Fibroblast of lung (primary cell): ENCODE measurements around the gene CLSTN2. TPM values are rescaled to one million over a fixed set of nuclear protein-coding genes. Genes with fewer than 3 reads are reported as not detected.

Source experiments
- DNase-seq, 2 donors: peaks; one replicate each; pipeline versions ENCODE4 v3.0.0 to v3.0.0-alpha.2; 2010; ENCODE audit warnings: low read depth in 2 of 2
- H2AFZ ChIP-seq: 2 replicates; pipeline ENCODE4 v1.5.1; 2012; ENCODE audit warnings: low read length, control low read depth, inconsistent platforms
- H3K27ac ChIP-seq: 2 replicates; pipeline ENCODE4 v1.5.1; 2011; ENCODE audit warnings: low read length, control low read depth; ENCODE audit not compliant: insufficient read depth
- H3K27me3 ChIP-seq: 2 replicates; pipeline ENCODE4 v1.5.1; 2011; ENCODE audit warnings: mild to moderate bottlenecking, low read length; ENCODE audit not compliant: control insufficient read depth, insufficient read depth
- H3K36me3 ChIP-seq: 2 replicates; pipeline ENCODE4 v1.5.1; 2011; ENCODE audit warnings: low read length; ENCODE audit not compliant: control insufficient read depth, insufficient read depth
- H3K4me1 ChIP-seq: 2 replicates; pipeline ENCODE4 v1.5.1; 2011; ENCODE audit warnings: low read length; ENCODE audit not compliant: control insufficient read depth, insufficient read depth; ENCODE audit errors: extremely low read depth
- H3K4me2 ChIP-seq: 2 replicates; pipeline ENCODE4 v1.5.1; 2011; ENCODE audit warnings: low read length, control low read depth; ENCODE audit not compliant: insufficient read depth; ENCODE audit errors: extremely low read depth
- H3K4me3 ChIP-seq, 4 experiments: fragments of 200-600 bp in 1 of 4; sonication (generic) in 1 of 4; replicated peaks in 1 of 4; 2 replicates each; pipeline ENCODE4 v1.5.1; 2011 to 2016; ENCODE audit warnings: low read length in 4 of 4, low read depth in 3 of 4, mild to moderate bottlenecking in 3 of 4, control low read depth in 2 of 4, inconsistent platforms in 1 of 4, mixed read lengths in 1 of 4; ENCODE audit not compliant: insufficient read depth in 1 of 4; ENCODE audit errors: control extremely low read depth in 1 of 4
- H3K79me2 ChIP-seq: 2 replicates; pipeline ENCODE4 v1.5.1; 2012; ENCODE audit warnings: mild to moderate bottlenecking, low read length, inconsistent platforms; ENCODE audit not compliant: control insufficient read depth, insufficient read depth
- H3K9ac ChIP-seq: 2 replicates; pipeline ENCODE4 v1.5.1; 2011; ENCODE audit warnings: mild to moderate bottlenecking, low read length, control low read depth; ENCODE audit not compliant: insufficient read depth
- H3K9me3 ChIP-seq: 2 replicates; pipeline ENCODE4 v1.5.1; 2012; ENCODE audit warnings: low read depth, low read length; ENCODE audit not compliant: control insufficient read depth, insufficient read depth
- H4K20me1 ChIP-seq: 2 replicates; pipeline ENCODE4 v1.5.1; 2011; ENCODE audit warnings: low read length; ENCODE audit not compliant: control insufficient read depth, insufficient read depth; ENCODE audit errors: extremely low read depth
- EZH2 ChIP-seq: IDR thresholded peaks from 2 replicates; pipeline ENCODE4 v1.5.1; 2012; ENCODE audit warnings: low read length, control low read depth, mild to moderate bottlenecking; ENCODE audit errors: missing control alignments
- polyA plus RNA-seq, 2 donors: library from polyadenylated mRNA; depleted of rRNA in 1 of 2; stranded (reverse) in 1 of 2; unstranded in 1 of 2; fragments of >200 nt; gene quantifications; 2 replicates each; pipeline ENCODE4 v1.2.1, GENCODE V29; 2011 to 2012; ENCODE audit warnings: missing spikeins in 1 of 2
- total RNA-seq: library from RNA; depleted of rRNA; stranded (reverse); fragments of >200 nt; gene quantifications from 2 replicates; pipeline ENCODE4 v1.2.1, GENCODE V29; 2014
- TF ChIP-seq, protein P1 (sequence below), 2 donors: IDR thresholded peaks in 1 of 2; conservative IDR thresholded peaks in 1 of 2; 1 replicate in 1 of 2; 2 replicates in 1 of 2; pipeline ENCODE4 v1.5.1; 2011 to 2012; ENCODE audit warnings: low read length in 2 of 2, control low read depth in 1 of 2, inconsistent platforms in 1 of 2, low read depth in 1 of 2, mild to moderate bottlenecking in 1 of 2

CLSTN2 gene
- total and polyA plus RNA-seq, 2 donors (not counting 1 experiment from before 2014, with no cell fraction given), result under 0.01 to 1.3 TPM

GRCh38 chr3:140103986-140104645 is 169.1 kb downstream of the CLSTN2 start:
- Histone ChIP-seq H4K20me1 (no peaks in the 10 kb centered on the region), H3K4me1 (no peaks in the 10 kb centered on the region), H3K27ac (no peak overlapping the region), H3K9me3 (no peaks in the 10 kb centered on the region), H3K79me2 (no peaks in the 10 kb centered on the region), H3K36me3 (no peaks in the 10 kb centered on the region), H3K4me3 (no peak overlapping the region), H3K27me3 (no peaks in the 10 kb centered on the region), H3K9ac (no peak overlapping the region), H2AFZ (no peak overlapping the region), H3K4me2 (no peak overlapping the region)
- TF ChIP-seq, protein P1, sequence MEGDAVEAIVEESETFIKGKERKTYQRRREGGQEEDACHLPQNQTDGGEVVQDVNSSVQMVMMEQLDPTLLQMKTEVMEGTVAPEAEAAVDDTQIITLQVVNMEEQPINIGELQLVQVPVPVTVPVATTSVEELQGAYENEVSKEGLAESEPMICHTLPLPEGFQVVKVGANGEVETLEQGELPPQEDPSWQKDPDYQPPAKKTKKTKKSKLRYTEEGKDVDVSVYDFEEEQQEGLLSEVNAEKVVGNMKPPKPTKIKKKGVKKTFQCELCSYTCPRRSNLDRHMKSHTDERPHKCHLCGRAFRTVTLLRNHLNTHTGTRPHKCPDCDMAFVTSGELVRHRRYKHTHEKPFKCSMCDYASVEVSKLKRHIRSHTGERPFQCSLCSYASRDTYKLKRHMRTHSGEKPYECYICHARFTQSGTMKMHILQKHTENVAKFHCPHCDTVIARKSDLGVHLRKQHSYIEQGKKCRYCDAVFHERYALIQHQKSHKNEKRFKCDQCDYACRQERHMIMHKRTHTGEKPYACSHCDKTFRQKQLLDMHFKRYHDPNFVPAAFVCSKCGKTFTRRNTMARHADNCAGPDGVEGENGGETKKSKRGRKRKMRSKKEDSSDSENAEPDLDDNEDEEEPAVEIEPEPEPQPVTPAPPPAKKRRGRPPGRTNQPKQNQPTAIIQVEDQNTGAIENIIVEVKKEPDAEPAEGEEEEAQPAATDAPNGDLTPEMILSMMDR (conservative IDR thresholded peaks at IDR 0.05 in 1 of 2, IDR thresholded peaks at IDR 0.05 in 1 of 2; ENCODE audit: low read depth in 1 of 2, low read length in 2 of 2), result no peak
- TF ChIP-seq EZH2, result no peak
- no peak for DNase-seq

- no peak overlapping the region for H3K4me3 ChIP-seq
- no peaks in the 10 kb centered on the region for H3K9me3 ChIP-seq
- no peak for TF ChIP-seq EZH2
- TF ChIP-seq, protein P1 (conservative IDR thresholded peaks at IDR 0.05 in 1 of 2, IDR thresholded peaks at IDR 0.05 in 1 of 2; ENCODE audit: low read depth in 1 of 2, low read length in 2 of 2), result no peak
- no peak for DNase-seq
- no peak overlapping the region for H3K27ac ChIP-seq
- H2AFZ ChIP-seq, result no peak overlapping the region
- no peaks in the 10 kb centered on the region for H3K79me2 ChIP-seq
- H3K4me1 ChIP-seq, result no peaks in the 10 kb centered on the region
- no peak overlapping the region for H3K4me2 ChIP-seq
- H4K20me1 ChIP-seq, result no peaks in the 10 kb centered on the region
- H3K36me3 ChIP-seq, result no peaks in the 10 kb centered on the region
- no peak overlapping the region for H3K9ac ChIP-seq
- H3K27me3 ChIP-seq, result no peaks in the 10 kb centered on the region
These were observed 179.2 kb downstream of the CLSTN2 start for GRCh38 chr3:140113996-140114788.

DNA sequence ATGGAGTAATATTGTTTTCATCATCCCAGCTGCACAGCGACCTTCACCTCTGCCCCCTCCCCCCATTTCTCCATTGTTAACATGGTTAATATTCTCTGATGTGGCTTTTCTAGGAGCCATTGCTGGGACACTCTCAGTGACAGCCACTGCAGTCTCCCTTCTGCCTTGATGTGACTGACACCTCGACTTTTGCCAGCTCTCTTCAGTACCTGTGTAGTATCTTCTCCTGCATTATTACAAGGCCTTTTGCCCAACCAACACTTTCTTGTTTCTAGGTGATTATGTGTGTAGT is 179.8 kb downstream of the CLSTN2 start:
- no peak for DNase-seq
- Histone ChIP-seq H4K20me1 (no peaks in the 10 kb centered on the region), H3K4me1 (no peaks in the 10 kb centered on the region), H3K4me2 (no peak overlapping the region), H3K36me3 (no peaks in the 10 kb centered on the region), H3K9me3 (no peaks in the 10 kb centered on the region), H3K4me3 (no peak overlapping the region), H3K27ac (no peak overlapping the region), H3K27me3 (no peaks in the 10 kb centered on the region), H2AFZ (no peak overlapping the region), H3K9ac (no peak overlapping the region), H3K79me2 (no peaks in the 10 kb centered on the region)
- TF ChIP-seq, protein P1 (conservative IDR thresholded peaks at IDR 0.05 in 1 of 2, IDR thresholded peaks at IDR 0.05 in 1 of 2; ENCODE audit: low read depth in 1 of 2, low read length in 2 of 2), result no peak
- TF ChIP-seq EZH2, result no peak
